ENCODE results near the gene UEVLD. TPM values are rescaled to one million over a fixed set of nuclear protein-coding genes. Genes with fewer than 3 reads are reported as not detected.

Gene UEVLD
- total and polyA plus RNA-seq, 2 experiments from 2014 or later, result 11.8 to 33.0 TPM

DNA sequence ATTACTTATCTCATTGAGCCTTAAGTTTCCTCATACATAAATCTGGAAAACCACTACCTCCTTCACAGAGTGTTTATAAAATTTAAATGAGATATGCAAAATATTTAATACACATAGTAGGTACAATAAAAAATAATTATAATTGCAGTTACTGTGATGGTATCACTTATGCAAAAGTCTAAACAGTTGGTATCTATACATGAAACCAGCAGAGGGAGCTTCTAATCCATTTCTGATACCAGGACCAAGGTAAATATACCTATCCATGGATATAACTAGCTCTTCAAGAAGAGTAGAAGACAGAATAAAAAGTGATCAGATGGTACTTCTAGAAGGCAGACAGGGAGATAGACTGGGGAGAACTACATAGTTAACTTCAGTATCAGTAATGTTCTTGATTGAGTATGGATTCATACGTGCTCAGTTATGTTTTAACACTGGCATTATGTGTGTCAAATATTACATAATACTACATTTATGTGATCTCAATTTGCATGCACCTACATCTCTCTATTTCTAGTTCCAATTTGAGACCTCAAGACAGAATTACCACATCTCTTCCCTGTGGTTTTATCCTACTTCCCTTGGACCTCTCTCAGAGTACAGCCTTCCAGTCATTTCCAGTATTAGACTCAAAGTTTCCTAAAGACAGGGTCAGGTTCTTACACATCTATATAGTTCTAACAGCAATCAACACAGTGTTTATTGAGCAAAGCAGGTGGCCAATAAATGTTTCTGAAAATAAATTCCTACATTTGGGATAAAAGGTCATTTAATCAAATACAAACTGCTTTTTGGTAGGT, 48.1 kb downstream of the UEVLD start:
- Histone ChIP-seq H3K79me2 (no peaks in the 10 kb centered on the region), H3K27ac (no peak overlapping the region), H3K9me3 (ENCODE audit: low read depth) (no peaks in the 10 kb centered on the region), H3K9me2 (replicated peaks; ENCODE audit: insufficient read depth) (no peaks in the 10 kb centered on the region), H4K20me1 (ENCODE audit: insufficient read depth, poor library complexity, severe bottlenecking) (no peaks in the 10 kb centered on the region), H3K27me3 (no peaks in the 10 kb centered on the region), H2AFZ (no peak overlapping the region), H3K4me2 (no peak overlapping the region), H3K36me3 (replicated peaks; ENCODE audit: insufficient read depth, low read depth) (no peaks in the 10 kb centered on the region), H3K4me3 (no peak overlapping the region), H3K4me1 (ENCODE audit: insufficient read depth) (no peaks in the 10 kb centered on the region)
- TF ChIP-seq EZH2phosphoT487 (IDR thresholded peaks at IDR 0.05; ENCODE audit: low read depth, severe bottlenecking, unreplicated experiment), result no peak
- TF ChIP-seq EZH2 (IDR thresholded peaks at IDR 0.05; ENCODE audit: borderline replicate concordance), result no peak
- TF ChIP-seq, protein P1, sequence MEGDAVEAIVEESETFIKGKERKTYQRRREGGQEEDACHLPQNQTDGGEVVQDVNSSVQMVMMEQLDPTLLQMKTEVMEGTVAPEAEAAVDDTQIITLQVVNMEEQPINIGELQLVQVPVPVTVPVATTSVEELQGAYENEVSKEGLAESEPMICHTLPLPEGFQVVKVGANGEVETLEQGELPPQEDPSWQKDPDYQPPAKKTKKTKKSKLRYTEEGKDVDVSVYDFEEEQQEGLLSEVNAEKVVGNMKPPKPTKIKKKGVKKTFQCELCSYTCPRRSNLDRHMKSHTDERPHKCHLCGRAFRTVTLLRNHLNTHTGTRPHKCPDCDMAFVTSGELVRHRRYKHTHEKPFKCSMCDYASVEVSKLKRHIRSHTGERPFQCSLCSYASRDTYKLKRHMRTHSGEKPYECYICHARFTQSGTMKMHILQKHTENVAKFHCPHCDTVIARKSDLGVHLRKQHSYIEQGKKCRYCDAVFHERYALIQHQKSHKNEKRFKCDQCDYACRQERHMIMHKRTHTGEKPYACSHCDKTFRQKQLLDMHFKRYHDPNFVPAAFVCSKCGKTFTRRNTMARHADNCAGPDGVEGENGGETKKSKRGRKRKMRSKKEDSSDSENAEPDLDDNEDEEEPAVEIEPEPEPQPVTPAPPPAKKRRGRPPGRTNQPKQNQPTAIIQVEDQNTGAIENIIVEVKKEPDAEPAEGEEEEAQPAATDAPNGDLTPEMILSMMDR (IDR thresholded peaks at IDR 0.05; ENCODE audit: poor library complexity), result peak; percentile 59
- peak; percentile 53 for DNase-seq (ENCODE audit: low spot score)
- WGBS (ENCODE audit: low lambda C conversion rate, missing lambda C conversion rate), result 94% methylated on average over 1 of the region's 1 CpG

DNA sequence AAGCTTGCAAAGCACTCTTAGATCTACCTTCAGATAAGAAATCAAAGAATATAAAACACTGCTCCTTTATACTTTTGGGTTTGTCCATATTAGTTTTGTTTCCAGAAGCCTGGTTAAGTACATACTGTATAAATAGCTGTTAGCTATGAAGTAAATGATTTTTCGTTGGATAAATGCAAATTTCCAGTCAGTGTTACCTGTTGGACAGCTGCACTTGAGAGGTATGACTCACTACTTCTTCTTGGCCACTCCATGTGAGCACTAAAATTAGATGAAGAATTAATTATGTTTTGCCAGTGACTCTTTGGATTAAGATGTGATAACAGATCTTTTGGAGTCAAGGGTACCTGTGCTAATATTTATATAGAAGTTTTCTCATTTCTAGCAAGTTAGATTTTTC, 52.3 kb downstream of the UEVLD start:
- peak; percentile 5 for DNase-seq (ENCODE audit: low spot score)
- Histone ChIP-seq H3K9me2 (replicated peaks; ENCODE audit: insufficient read depth) (no peaks in the 10 kb centered on the region), H3K79me2 (no peaks in the 10 kb centered on the region), H3K4me1 (ENCODE audit: insufficient read depth) (no peaks in the 10 kb centered on the region), H3K4me3 (no peak overlapping the region), H3K27ac (no peak overlapping the region), H3K9me3 (ENCODE audit: low read depth) (no peaks in the 10 kb centered on the region), H3K27me3 (no peaks in the 10 kb centered on the region), H4K20me1 (ENCODE audit: insufficient read depth, poor library complexity, severe bottlenecking) (no peaks in the 10 kb centered on the region), H3K36me3 (replicated peaks; ENCODE audit: insufficient read depth, low read depth) (no peaks in the 10 kb centered on the region), H2AFZ (no peak overlapping the region), H3K4me2 (no peak overlapping the region)
- TF ChIP-seq, protein P1 (IDR thresholded peaks at IDR 0.05; ENCODE audit: poor library complexity), result no peak
- WGBS (ENCODE audit: low lambda C conversion rate, missing lambda C conversion rate), result 70% methylated on average over 1 of the region's 1 CpG

DNA sequence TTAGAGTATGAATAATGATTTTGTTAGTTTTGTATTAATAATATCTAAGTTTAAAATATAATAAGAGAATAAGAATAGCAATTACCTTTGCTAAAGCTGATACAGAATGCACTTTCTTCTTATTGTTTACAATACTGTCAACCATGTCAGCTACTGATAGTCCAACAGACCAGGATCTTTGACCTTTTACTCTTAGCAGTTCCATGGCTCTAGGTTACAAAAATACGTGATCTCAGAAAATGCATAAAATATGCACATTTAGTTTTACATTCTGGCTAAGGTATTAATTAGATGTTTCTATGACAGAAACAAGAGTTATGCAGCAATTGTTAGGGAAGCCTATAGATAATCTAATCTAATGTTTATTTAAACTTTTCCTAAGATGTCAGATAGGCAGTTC, 54.3 kb downstream of the UEVLD start:
- no peaks in the 10 kb centered on the region for H3K9me2 ChIP-seq (replicated peaks; ENCODE audit: insufficient read depth)
- H4K20me1 ChIP-seq (ENCODE audit: insufficient read depth, poor library complexity, severe bottlenecking), result no peaks in the 10 kb centered on the region
- H3K79me2 ChIP-seq, result no peaks in the 10 kb centered on the region
- H3K36me3 ChIP-seq (replicated peaks; ENCODE audit: insufficient read depth, low read depth), result no peaks in the 10 kb centered on the region
- H3K4me1 ChIP-seq (ENCODE audit: insufficient read depth), result no peaks in the 10 kb centered on the region
- no peak overlapping the region for H3K4me3 ChIP-seq
- no peaks in the 10 kb centered on the region for H3K9me3 ChIP-seq (ENCODE audit: low read depth)
- no peak overlapping the region for H3K27ac ChIP-seq
- no peak overlapping the region for H3K4me2 ChIP-seq
- 81% methylated on average over 1 of the region's 1 CpG for WGBS (ENCODE audit: low lambda C conversion rate, missing lambda C conversion rate)
- no peak overlapping the region for H2AFZ ChIP-seq
- no peak for DNase-seq (ENCODE audit: low spot score)
- H3K27me3 ChIP-seq, result no peaks in the 10 kb centered on the region
- TF ChIP-seq EZH2phosphoT487 (IDR thresholded peaks at IDR 0.05; ENCODE audit: low read depth, severe bottlenecking, unreplicated experiment) (no peak), EZH2 (IDR thresholded peaks at IDR 0.05; ENCODE audit: borderline replicate concordance) (no peak)
- TF ChIP-seq, protein P1 (IDR thresholded peaks at IDR 0.05; ENCODE audit: poor library complexity), result no peak
